Common myeloid progenitor, CD34-positive (primary cell): ENCODE results near the gene DNAL1.

Experiments used
- CTCF ChIA-PET: fragments of 350-600 bp; sonication (Branson Sonifier 250); formaldehyde crosslinking; loops from one replicate; lab custom pipeline; 2021; ENCODE audit warnings: antibody characterized with exemption; lab: Charles Lee
- POLR2A ChIA-PET: fragments of 350-600 bp; sonication (Branson Sonifier 250); formaldehyde crosslinking; loops from one replicate; lab custom pipeline; 2021; ENCODE audit warnings: antibody characterized with exemption; lab: Charles Lee
- DNase-seq, 3 donors: peaks; one replicate each; pipeline versions ENCODE4 v3.0.0 to v3.0.0-alpha.2; 2013
- H3K27ac ChIP-seq, 2 experiments: 1 replicate in 1 of 2; 2 replicates in 1 of 2; pipeline ENCODE4 v1.7.0; 2013; ENCODE audit warnings: inconsistent platforms in 2 of 2, low read length in 2 of 2, mild to moderate bottlenecking in 2 of 2, low read depth in 1 of 2, moderate library complexity in 1 of 2; ENCODE audit not compliant: severe bottlenecking in 2 of 2, insufficient read depth in 1 of 2, poor library complexity in 1 of 2
- H3K27me3 ChIP-seq, 5 experiments: replicated peaks in 2 of 5; 1 replicate in 3 of 5; 2 replicates in 2 of 5; pipeline versions ENCODE4 v1.6.1 to v1.7.0; 2013; ENCODE audit warnings: low read length in 4 of 5, mild to moderate bottlenecking in 2 of 5, moderate library complexity in 2 of 5, inconsistent platforms in 1 of 5; ENCODE audit not compliant: insufficient read depth in 5 of 5, control insufficient read depth in 4 of 5
- H3K36me3 ChIP-seq, 4 experiments: 1 replicate in 2 of 4; 2 replicates in 2 of 4; pipeline versions ENCODE4 v1.6.1 to v1.7.0; 2013; ENCODE audit warnings: low read length in 3 of 4, control low read depth in 1 of 4, mild to moderate bottlenecking in 1 of 4; ENCODE audit not compliant: control insufficient read depth in 4 of 4, insufficient read depth in 4 of 4
- H3K4me1 ChIP-seq, 4 experiments: 1 replicate in 3 of 4; 2 replicates in 1 of 4; pipeline versions ENCODE4 v1.6.1 to v1.7.1; 2013; ENCODE audit warnings: low read length in 3 of 4, mild to moderate bottlenecking in 3 of 4, control low read depth in 1 of 4, inconsistent platforms in 1 of 4, moderate library complexity in 1 of 4; ENCODE audit not compliant: control insufficient read depth in 4 of 4, insufficient read depth in 4 of 4; ENCODE audit errors: control extremely low read depth in 1 of 4
- H3K4me3 ChIP-seq, 7 experiments: 1 replicate in 4 of 7; 2 replicates in 3 of 7; pipeline versions ENCODE4 v1.5.1 to v1.7.0; 2013; ENCODE audit warnings: mild to moderate bottlenecking in 7 of 7, low read length in 6 of 7, moderate library complexity in 6 of 7, inconsistent platforms in 2 of 7, low read depth in 2 of 7, control low read depth in 1 of 7; ENCODE audit not compliant: insufficient read depth in 4 of 7, control insufficient read depth in 1 of 7; ENCODE audit errors: extremely low read depth in 1 of 7
- H3K9me3 ChIP-seq, 5 experiments: 1 replicate in 4 of 5; 2 replicates in 1 of 5; pipeline versions ENCODE4 v1.6.1 to v1.7.1; 2013; ENCODE audit warnings: low read length in 4 of 5, mild to moderate bottlenecking in 2 of 5, inconsistent platforms in 1 of 5, low read depth in 1 of 5, moderate library complexity in 1 of 5; ENCODE audit not compliant: control insufficient read depth in 4 of 5, insufficient read depth in 2 of 5; ENCODE audit errors: control extremely low read depth in 1 of 5
- WGBS: methylation state at CpG from one replicate; pipeline ENCODE4 v1.1.5; 2013; ENCODE audit not compliant: insufficient coverage; 5-methylcytosine and 5-hydroxymethylcytosine counted together

Gene DNAL1

GRCh38 chr14:73712071-73712506 lies 67.3 kb downstream of the DNAL1 start:
- whole genome bisulfite sequencing = 5% methylated on average over 11 of the region's 11 CpGs
- H3K27me3 ChIP-seq = no peaks in the 10 kb centered on the region
- CTCF ChIA-PET = interaction anchor here (1.4 to 2.2 kb wide), 3 partner anchors 9 to 79 kb away, joined by 3 to 9 read pairs (median 5); partner anchors contain the start of gene DNAL1
- no peaks in the 10 kb centered on the region for H3K9me3 ChIP-seq
- peak in 1 of 3 donors; percentile 32 for DNase-seq
- H3K4me3 ChIP-seq = peak overlapping the region in 6 of 7 experiments; percentile 74 to 90 (median 89)
- H3K36me3 ChIP-seq = peaks cover 3 to 14% (median 10%) of the 10 kb centered on the region in 4 experiments
- POLR2A ChIA-PET = no interaction called here
- H3K27ac ChIP-seq = peak overlapping the region; percentile 29 to 75
- peaks cover 12 to 30% (median 24%) of the 10 kb centered on the region in 4 experiments for H3K4me1 ChIP-seq

- peak overlapping the region; percentile 60 to 90 (median 89) for H3K4me3 ChIP-seq
- H3K36me3 ChIP-seq = peaks cover 3 to 20% (median 13%) of the 10 kb centered on the region in 4 experiments
- H3K9me3 ChIP-seq = no peaks in the 10 kb centered on the region
- 3% methylated on average over 17 of the region's 20 CpGs for WGBS
- ChIA-PET POLR2A (interaction anchor here (1.0 to 1.3 kb wide), 2 partner anchors 10 to 73 kb away, joined by 3 read pairs; no protein-coding TSS in a partner anchor), CTCF (interaction anchor here (1.4 to 2.2 kb wide), 3 partner anchors 10 to 79 kb away, joined by 3 to 9 read pairs (median 5); partner anchors contain the start of gene DNAL1)
- peak overlapping the region; percentile 29 to 75 for H3K27ac ChIP-seq
- no peaks in the 10 kb centered on the region for H3K27me3 ChIP-seq
- H3K4me1 ChIP-seq = peaks cover 12 to 30% (median 24%) of the 10 kb centered on the region in 4 experiments
- DNase-seq = peak in 2 of 3 donors; percentile 50 to 51
Observed at GRCh38 chr14:73712540-73713180, 67.9 kb downstream of the DNAL1 start.

DNA sequence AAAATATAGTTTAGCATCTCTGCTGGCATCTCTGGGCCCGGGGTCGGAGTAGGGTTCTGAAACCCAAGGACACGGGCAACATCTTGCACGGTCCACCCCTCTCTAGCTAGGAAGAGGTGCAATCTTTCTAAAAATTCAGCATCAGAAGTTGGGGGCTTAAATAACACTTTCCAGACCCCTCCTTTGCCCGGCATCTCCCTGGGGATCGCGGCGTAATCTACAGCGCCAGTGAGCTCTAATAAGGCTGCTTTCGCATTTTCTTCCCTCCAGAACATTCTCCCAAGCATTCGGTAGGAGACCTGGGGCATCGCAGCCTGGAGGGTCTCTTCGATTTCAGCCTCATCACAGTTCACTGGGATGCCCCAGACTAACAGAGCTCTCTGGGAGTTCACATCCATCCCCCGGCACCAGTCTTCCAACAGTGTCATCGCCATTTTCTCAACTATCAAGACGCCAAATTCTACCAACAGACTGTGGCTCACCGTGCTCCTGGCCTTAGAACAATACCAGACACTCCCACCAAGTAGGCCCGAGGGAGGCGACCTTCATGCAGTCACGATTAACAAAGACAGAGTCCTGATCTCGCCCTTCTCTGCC lies 68.5 kb downstream of the DNAL1 start:
- no peaks in the 10 kb centered on the region for H3K9me3 ChIP-seq
- ChIA-PET CTCF (interaction anchor here (0.8 to 2.2 kb wide), 3 partner anchors 15 to 99 kb away, joined by 3 to 9 read pairs (median 3); no protein-coding TSS in a partner anchor), POLR2A (interaction anchor here (1.0 to 1.3 kb wide), 2 partner anchors 11 to 73 kb away, joined by 3 read pairs; no protein-coding TSS in a partner anchor)
- peak in 1 of 3 donors; percentile 77 for DNase-seq
- peaks cover 3 to 26% (median 18%) of the 10 kb centered on the region in 4 experiments for H3K36me3 ChIP-seq
- H3K4me3 ChIP-seq = peak overlapping the region; percentile 60 to 90 (median 89)
- peak overlapping the region; percentile 46 to 75 for H3K27ac ChIP-seq
- H3K4me1 ChIP-seq = peaks cover 12 to 30% (median 24%) of the 10 kb centered on the region in 4 experiments
- 1% methylated on average over 20 of the region's 21 CpGs for WGBS
- no peaks in the 10 kb centered on the region for H3K27me3 ChIP-seq

DNA sequence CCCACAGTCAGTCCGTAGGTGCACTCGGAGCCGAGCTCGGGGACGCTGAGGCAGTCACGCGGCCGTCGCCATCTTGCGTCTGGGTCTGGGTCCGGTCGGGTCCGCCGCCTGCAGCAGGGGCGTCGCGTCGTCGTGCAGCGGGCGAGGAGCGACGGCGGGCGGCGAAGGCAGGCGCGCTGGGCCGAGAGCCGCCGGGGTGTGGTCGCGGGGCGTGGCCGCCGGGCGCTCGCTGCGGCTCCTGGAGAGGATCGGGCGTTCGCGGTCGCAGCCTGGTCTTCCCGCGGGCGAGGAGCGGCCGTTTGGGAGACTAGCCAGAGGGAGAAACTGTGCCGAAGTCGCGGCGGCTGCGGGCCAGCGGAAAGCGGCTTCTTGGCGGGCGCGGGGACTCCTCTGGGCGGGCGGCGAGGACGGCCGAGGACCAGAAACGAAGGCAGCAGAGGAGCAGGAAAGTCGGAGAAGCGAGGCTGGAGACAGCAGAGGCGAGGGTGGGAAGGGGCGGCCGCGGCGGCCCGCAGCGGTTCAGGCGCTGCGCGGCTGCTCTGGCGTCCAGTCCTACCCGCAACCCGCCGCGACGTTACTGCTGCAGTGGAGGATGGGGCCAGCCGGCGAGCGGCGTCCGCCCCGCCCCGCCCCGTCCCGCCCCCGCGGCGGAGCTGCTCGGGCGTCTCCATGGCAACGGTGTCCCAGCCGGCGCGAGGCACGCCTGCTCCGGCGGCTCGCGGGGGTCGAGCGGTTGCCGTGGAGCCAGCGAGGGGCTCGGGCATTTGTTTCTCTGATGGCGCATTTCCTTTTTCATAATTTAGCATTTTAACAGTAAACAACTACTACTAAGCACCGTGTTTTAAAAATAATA lies 69.2 kb downstream of the DNAL1 start, which contains the start of gene PNMA1:
TSS of gene PNMA1 (minus strand) at position 582 of the 853 bp plus-strand sequence. CDS start 745 bp downstream, outside the sequence.
- CTCF ChIA-PET = interaction anchor here (0.8 to 0.9 kb wide), 2 partner anchors 14 to 98 kb away, joined by 3 read pairs; no protein-coding TSS in a partner anchor
- peaks cover 12 to 30% (median 24%) of the 10 kb centered on the region in 4 experiments for H3K4me1 ChIP-seq
- peak within 1 kb of the TSS; percentile 60 to 90 (median 89) for H3K4me3 ChIP-seq
- WGBS = 0% methylated on average over 78 of the region's 113 CpGs
- POLR2A ChIA-PET = interaction anchor here (1.0 to 1.3 kb wide), 2 partner anchors 11 to 72 kb away, joined by 3 read pairs; no protein-coding TSS in a partner anchor
- peak within 1 kb of the TSS; percentile 46 to 75 for H3K27ac ChIP-seq
- H3K27me3 ChIP-seq = no peaks in the 10 kb centered on the region
- no peaks in the 10 kb centered on the region for H3K9me3 ChIP-seq
- peak; percentile 67 to 86 (median 82) for DNase-seq
- peaks cover 3 to 33% (median 21%) of the 10 kb centered on the region in 4 experiments for H3K36me3 ChIP-seq

GRCh38 chr14:73714656-73715081 lies 69.9 kb downstream of the DNAL1 start:
- Histone ChIP-seq H3K27me3 (no peaks in the 10 kb centered on the region), H3K9me3 (no peaks in the 10 kb centered on the region), H3K27ac (no peak overlapping the region), H3K4me1 (peaks cover 12 to 30% (median 24%) of the 10 kb centered on the region in 4 experiments), H3K36me3 (peaks cover 3 to 40% (median 24%) of the 10 kb centered on the region in 4 experiments), H3K4me3 (peak overlapping the region in 5 of 7 experiments; percentile 74 to 90 (median 89))
- WGBS = 0% methylated on average over 2 of the region's 7 CpGs
- CTCF ChIA-PET = interaction anchor here (2.8 kb wide), 1 partner anchor 12 kb away, joined by 7 read pairs; no protein-coding TSS in a partner anchor
- no peak for DNase-seq
- POLR2A ChIA-PET = no interaction called here

GRCh38 chr14:73715707-73716106 lies 70.9 kb downstream of the DNAL1 start:
- CTCF ChIA-PET = interaction anchor here (0.9 to 2.8 kb wide), 3 partner anchors 11 to 44 kb away, joined by 3 to 15 read pairs (median 7); a partner anchor contains a TSS
- no peak overlapping the region for H3K27ac ChIP-seq
- POLR2A ChIA-PET = no interaction called here
- peaks cover 12 to 30% (median 24%) of the 10 kb centered on the region in 4 experiments for H3K4me1 ChIP-seq
- no peak for DNase-seq
- no peak overlapping the region for H3K4me3 ChIP-seq
- 86% methylated on average over 4 of the region's 4 CpGs for WGBS
- H3K27me3 ChIP-seq = no peaks in the 10 kb centered on the region
- peaks cover 6 to 48% (median 30%) of the 10 kb centered on the region in 4 experiments for H3K36me3 ChIP-seq
- no peaks in the 10 kb centered on the region for H3K9me3 ChIP-seq
